Measurements from ENCODE around the gene CYP27C1.
"Not testable (repeated sequence)": the region's sequence is repeated elsewhere in the genome, so short reads cannot be mapped to it uniquely, and the experiment has no call there.

CYP27C1 gene

DNA sequence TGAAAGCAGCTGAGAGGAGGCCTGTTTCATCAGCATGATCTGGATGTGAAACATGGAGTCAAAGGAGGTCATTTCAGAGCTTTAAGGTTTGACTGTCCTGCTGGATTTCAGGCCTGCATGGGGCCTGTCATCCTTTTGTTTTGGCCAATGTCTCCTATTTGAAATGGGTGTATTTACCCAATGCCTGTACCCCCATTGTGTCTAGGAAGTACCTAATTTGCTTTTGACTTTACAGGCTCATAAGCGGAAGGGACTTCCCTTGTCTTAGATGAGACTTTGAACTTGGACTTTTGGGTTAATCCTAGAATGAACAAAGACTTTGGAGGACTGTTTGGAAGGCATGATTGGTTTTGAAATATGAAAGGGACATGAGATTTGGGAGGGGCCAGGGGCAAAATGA lies 19.3 kb upstream of the CYP27C1 start:
- Histone ChIP-seq H3K9me3 (ENCODE audit: insufficient read depth, low read length) (0 out of 2 replicates have a peak, but pooled peaks cover 8% of the 10 kb centered on the region), H3K4me2 (ENCODE audit: low read length) (no peak overlapping the region), H3K27ac (ENCODE audit: low read length) (no peak overlapping the region), H3K27me3 (ENCODE audit: low read depth, low read length) (no peaks in the 10 kb centered on the region), H3K4me1 (ENCODE audit: low read length) (no peaks in the 10 kb centered on the region), H3K9ac (ENCODE audit: low read length) (no peak overlapping the region), H4K20me1 (ENCODE audit: insufficient read depth, low read length) (no peaks in the 10 kb centered on the region), H2AFZ (ENCODE audit: low read depth, low read length) (no peak overlapping the region), H3K4me3 (ENCODE audit: low read length) (no peak overlapping the region), H3K36me3 (replicated peaks; ENCODE audit: low read depth, low read length) (no peaks in the 10 kb centered on the region), H3K79me2 (ENCODE audit: low read length) (no peaks in the 10 kb centered on the region)
- TF ChIP-seq EZH2phosphoT487 (IDR thresholded peaks at IDR 0.05; ENCODE audit: low read depth), result no peak
- TF ChIP-seq, protein P1, sequence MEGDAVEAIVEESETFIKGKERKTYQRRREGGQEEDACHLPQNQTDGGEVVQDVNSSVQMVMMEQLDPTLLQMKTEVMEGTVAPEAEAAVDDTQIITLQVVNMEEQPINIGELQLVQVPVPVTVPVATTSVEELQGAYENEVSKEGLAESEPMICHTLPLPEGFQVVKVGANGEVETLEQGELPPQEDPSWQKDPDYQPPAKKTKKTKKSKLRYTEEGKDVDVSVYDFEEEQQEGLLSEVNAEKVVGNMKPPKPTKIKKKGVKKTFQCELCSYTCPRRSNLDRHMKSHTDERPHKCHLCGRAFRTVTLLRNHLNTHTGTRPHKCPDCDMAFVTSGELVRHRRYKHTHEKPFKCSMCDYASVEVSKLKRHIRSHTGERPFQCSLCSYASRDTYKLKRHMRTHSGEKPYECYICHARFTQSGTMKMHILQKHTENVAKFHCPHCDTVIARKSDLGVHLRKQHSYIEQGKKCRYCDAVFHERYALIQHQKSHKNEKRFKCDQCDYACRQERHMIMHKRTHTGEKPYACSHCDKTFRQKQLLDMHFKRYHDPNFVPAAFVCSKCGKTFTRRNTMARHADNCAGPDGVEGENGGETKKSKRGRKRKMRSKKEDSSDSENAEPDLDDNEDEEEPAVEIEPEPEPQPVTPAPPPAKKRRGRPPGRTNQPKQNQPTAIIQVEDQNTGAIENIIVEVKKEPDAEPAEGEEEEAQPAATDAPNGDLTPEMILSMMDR (IDR thresholded peaks at IDR 0.05; ENCODE audit: low read depth, low read length), result no peak

DNA sequence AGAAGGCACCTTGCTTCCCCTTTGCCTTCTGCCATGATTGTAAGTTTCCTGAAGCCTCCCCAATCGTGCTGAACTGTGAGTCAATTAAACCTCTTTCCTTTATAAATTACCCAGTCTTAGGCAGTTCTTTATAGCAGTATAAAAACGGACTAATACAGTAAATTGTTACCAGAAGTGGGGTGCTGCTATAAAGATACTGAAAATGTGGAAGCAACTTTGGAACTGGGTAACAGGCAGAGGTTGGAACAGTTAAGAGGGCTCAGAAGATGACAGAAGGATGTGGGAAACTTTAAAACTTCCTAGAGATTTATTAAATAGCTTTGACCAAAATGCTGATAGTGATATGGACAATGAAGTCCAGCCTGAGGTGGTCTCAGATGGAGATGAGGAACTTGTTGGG lies 17.7 kb upstream of the CYP27C1 start:
- H3K9ac ChIP-seq (ENCODE audit: low read length); H3K4me1 ChIP-seq (ENCODE audit: low read length); H3K9me3 ChIP-seq (ENCODE audit: insufficient read depth, low read length); H2AFZ ChIP-seq (ENCODE audit: low read depth, low read length); H3K36me3 ChIP-seq (replicated peaks; ENCODE audit: low read depth, low read length); H3K79me2 ChIP-seq (ENCODE audit: low read length); H3K4me3 ChIP-seq (ENCODE audit: low read length); H3K27ac ChIP-seq (ENCODE audit: low read length); H3K4me2 ChIP-seq (ENCODE audit: low read length); H3K27me3 ChIP-seq (ENCODE audit: low read depth, low read length); H4K20me1 ChIP-seq (ENCODE audit: insufficient read depth, low read length): not testable (repeated sequence)

DNA sequence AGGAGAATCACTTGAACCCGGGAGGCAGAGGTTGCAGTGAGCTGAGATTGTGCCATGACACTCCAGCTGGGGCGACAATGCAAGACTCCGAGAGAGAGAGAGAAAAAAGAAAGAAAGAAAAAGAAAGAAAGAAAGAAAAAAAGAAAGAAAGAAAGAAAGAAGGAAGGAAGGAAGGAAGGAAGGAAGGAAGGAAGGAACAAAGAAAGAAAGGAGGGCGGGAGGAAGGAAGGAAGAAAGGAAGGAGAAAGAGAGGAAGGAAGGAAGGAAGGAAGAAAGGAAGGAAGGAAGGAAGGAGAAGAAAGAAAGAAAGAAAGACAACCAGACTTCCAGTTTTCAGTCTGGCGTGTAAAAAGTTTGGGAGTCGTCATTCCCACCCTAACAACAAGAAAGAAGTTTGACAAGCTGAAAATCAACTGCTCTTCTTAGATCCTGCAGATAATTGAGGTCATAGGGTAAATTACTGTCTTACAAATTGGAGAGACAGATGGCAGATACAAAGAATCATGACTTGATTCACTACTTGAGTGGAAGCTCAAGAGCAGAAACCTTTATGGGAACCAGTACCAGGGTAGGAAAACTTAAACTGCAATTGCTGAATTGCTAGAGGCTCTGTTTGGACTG lies 15.1 kb upstream of the CYP27C1 start:
- TF ChIP-seq, protein P1 (IDR thresholded peaks at IDR 0.05; ENCODE audit: low read depth, low read length), result no peak
- TF ChIP-seq EZH2phosphoT487 (IDR thresholded peaks at IDR 0.05; ENCODE audit: low read depth), result no peak
- no peak overlapping the region for H3K27ac ChIP-seq (ENCODE audit: low read length)
- no peaks in the 10 kb centered on the region for H3K9me3 ChIP-seq (ENCODE audit: insufficient read depth, low read length)
- no peaks in the 10 kb centered on the region for H4K20me1 ChIP-seq (ENCODE audit: insufficient read depth, low read length)
- no peak overlapping the region for H3K9ac ChIP-seq (ENCODE audit: low read length)
- H3K4me2 ChIP-seq (ENCODE audit: low read length), result no peak overlapping the region
- no peaks in the 10 kb centered on the region for H3K27me3 ChIP-seq (ENCODE audit: low read depth, low read length)
- H3K79me2 ChIP-seq (ENCODE audit: low read length), result no peaks in the 10 kb centered on the region
- H2AFZ ChIP-seq (ENCODE audit: low read depth, low read length), result no peak overlapping the region
- H3K4me3 ChIP-seq (ENCODE audit: low read length), result no peak overlapping the region
- no peaks in the 10 kb centered on the region for H3K4me1 ChIP-seq (ENCODE audit: low read length)
- H3K36me3 ChIP-seq (replicated peaks; ENCODE audit: low read depth, low read length), result no peaks in the 10 kb centered on the region

DNA sequence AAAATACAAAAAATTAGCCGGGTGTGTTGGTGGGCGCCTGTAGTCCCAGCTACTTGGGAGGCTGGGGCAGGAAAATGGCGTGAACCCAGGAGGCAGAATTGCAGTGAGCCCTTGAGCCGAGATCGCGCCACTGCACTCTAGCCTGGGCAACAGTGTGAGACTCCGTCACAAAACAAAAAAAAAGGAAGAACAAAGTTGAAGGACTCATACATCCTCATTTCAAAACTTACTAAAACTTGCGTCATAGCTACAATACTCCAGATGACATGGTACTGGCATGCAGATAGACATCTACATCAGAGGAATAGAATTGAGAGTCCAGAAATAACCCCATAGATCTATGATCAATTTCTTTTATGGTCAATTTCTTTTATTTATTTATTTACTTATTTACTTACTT lies 13.6 kb upstream of the CYP27C1 start:
- Histone ChIP-seq H3K27ac (ENCODE audit: low read length) (no peak overlapping the region), H3K27me3 (ENCODE audit: low read depth, low read length) (no peaks in the 10 kb centered on the region), H3K79me2 (ENCODE audit: low read length) (no peaks in the 10 kb centered on the region), H3K36me3 (replicated peaks; ENCODE audit: low read depth, low read length) (no peaks in the 10 kb centered on the region), H3K9ac (ENCODE audit: low read length) (no peak overlapping the region), H3K4me3 (ENCODE audit: low read length) (no peak overlapping the region), H3K4me1 (ENCODE audit: low read length) (no peaks in the 10 kb centered on the region), H3K4me2 (ENCODE audit: low read length) (no peak overlapping the region), H3K9me3 (ENCODE audit: insufficient read depth, low read length) (no peaks in the 10 kb centered on the region), H4K20me1 (ENCODE audit: insufficient read depth, low read length) (no peaks in the 10 kb centered on the region), H2AFZ (ENCODE audit: low read depth, low read length) (no peak overlapping the region)
- no peak for TF ChIP-seq EZH2phosphoT487 (IDR thresholded peaks at IDR 0.05; ENCODE audit: low read depth)
- TF ChIP-seq, protein P1 (IDR thresholded peaks at IDR 0.05; ENCODE audit: low read depth, low read length), result no peak
